HepG2 (cell line): ENCODE data around the gene CBLN3. TPM values are rescaled to one million over a fixed set of nuclear protein-coding genes. Genes with fewer than 3 reads are reported as not detected.
A peak's percentile ranks its signal among the peaks of the same experiment; 100 is the strongest.

ENCODE experiments used
- HHEX ChIP-seq: IDR thresholded peaks from 2 replicates; pipeline ENCODE4 v1.6.1; 2016; ENCODE audit warnings: control low read depth
- KLF11 ChIP-seq: IDR thresholded peaks from 2 replicates; pipeline ENCODE4 v1.6.1; 2016; ENCODE audit warnings: missing compliant biosample characterization
- MEIS1 ChIP-seq: sonication (generic); formaldehyde crosslinking; IDR thresholded peaks from 2 replicates; pipeline ENCODE4 v1.9.0; 2021; ENCODE audit warnings: mild to moderate bottlenecking, missing genetic modification reagents, moderate library complexity, borderline replicate concordance
- NBN ChIP-seq: fragments of 450-650 bp; conservative IDR thresholded peaks from 2 replicates; pipeline ENCODE4 v1.6.1; 2017
- PAF1 ChIP-seq: IDR thresholded peaks from 2 replicates; pipeline ENCODE4 v1.6.1; 2016; ENCODE audit warnings: missing genetic modification reagents, missing compliant biosample characterization
- TAF15 ChIP-seq: fragments of 200-400 bp; formaldehyde crosslinking; IDR thresholded peaks from one replicate; pipeline ENCODE4 v1.6.1; 2018; ENCODE audit warnings: mild to moderate bottlenecking, low read depth, low read length; ENCODE audit not compliant: poor library complexity, severe bottlenecking
- ZNF160 ChIP-seq: sonication (generic); formaldehyde crosslinking; IDR thresholded peaks from 2 replicates; pipeline ENCODE4 v1.8.0; 2022; ENCODE audit warnings: mild to moderate bottlenecking, inconsistent platforms, missing genetic modification reagents
- ZNF333 ChIP-seq: sonication (generic); formaldehyde crosslinking; IDR thresholded peaks from 2 replicates; pipeline ENCODE4 v1.4.0; 2020; ENCODE audit warnings: mild to moderate bottlenecking, missing genetic modification reagents, borderline replicate concordance
- ZNF598 ChIP-seq: sonication (generic); formaldehyde crosslinking; IDR thresholded peaks from 2 replicates; pipeline ENCODE4 v1.5.1; 2020; ENCODE audit warnings: mild to moderate bottlenecking, missing genetic modification reagents, borderline replicate concordance
- ZNF788 ChIP-seq: sonication (generic); formaldehyde crosslinking; IDR thresholded peaks from 2 replicates; pipeline ENCODE4 v1.5.0; 2020; ENCODE audit warnings: mild to moderate bottlenecking, missing genetic modification reagents, borderline replicate concordance
- polyA plus RNA-seq, 8 experiments: library from polyadenylated mRNA; depleted of rRNA in 3 of 8; stranded (reverse) in 7 of 8; unstranded in 1 of 8; fragments of >200 nt; fragmentation: Illumina TruSeq in 4 of 8; extraction: Trizol in 4 of 8; gene quantifications; 2 replicates each; pipeline versions ENCODE4 v1.2.1 to v1.2.3, GENCODE V29; 2011 to 2016; ENCODE audit warnings: low read depth in 4 of 8, missing spikeins in 1 of 8, mixed read lengths in 1 of 8; ENCODE audit not compliant: insufficient read depth in 1 of 8
- total RNA-seq, 5 experiments: library from RNA; depleted of rRNA; stranded (reverse); fragments of >200 nt; fragmentation: Illumina TruSeq; extraction: Trizol; gene quantifications; 2 replicates each; pipeline ENCODE4 v1.2.3, GENCODE V29; 2016; ENCODE audit warnings: low read depth in 1 of 5
- TF ChIP-seq, protein P1 (sequence below): sonication (generic); formaldehyde crosslinking; IDR thresholded peaks from 2 replicates; pipeline ENCODE4 v1.8.0; 2022; ENCODE audit warnings: mild to moderate bottlenecking, missing genetic modification reagents
- TF ChIP-seq, protein P2 (sequence below): IDR thresholded peaks from 2 replicates; pipeline ENCODE4 v1.6.1; 2016; ENCODE audit warnings: low read depth
- TF ChIP-seq, protein P3 (sequence below): sonication (generic); formaldehyde crosslinking; IDR thresholded peaks from 2 replicates; pipeline ENCODE4 v1.5.1; 2020; ENCODE audit warnings: mild to moderate bottlenecking, moderate library complexity, missing genetic modification reagents
- TF ChIP-seq, protein P4 (sequence below): sonication (generic); formaldehyde crosslinking; conservative IDR thresholded peaks from 2 replicates; pipeline ENCODE4 v1.4.0; 2020; ENCODE audit warnings: missing genetic modification reagents
- TF ChIP-seq, protein P5 (sequence below): sonication (generic); formaldehyde crosslinking; IDR thresholded peaks from one replicate; pipeline ENCODE4 v1.5.1; 2020; ENCODE audit warnings: mild to moderate bottlenecking, missing genetic modification reagents; ENCODE audit errors: not compliant biosample characterization

Gene CBLN3
- total and polyA plus RNA-seq, 2 of the 13 experiments (the other 11 are each of a cell fraction or from before 2014, with no cell fraction given) = 0.66 to 0.98 TPM

DNA sequence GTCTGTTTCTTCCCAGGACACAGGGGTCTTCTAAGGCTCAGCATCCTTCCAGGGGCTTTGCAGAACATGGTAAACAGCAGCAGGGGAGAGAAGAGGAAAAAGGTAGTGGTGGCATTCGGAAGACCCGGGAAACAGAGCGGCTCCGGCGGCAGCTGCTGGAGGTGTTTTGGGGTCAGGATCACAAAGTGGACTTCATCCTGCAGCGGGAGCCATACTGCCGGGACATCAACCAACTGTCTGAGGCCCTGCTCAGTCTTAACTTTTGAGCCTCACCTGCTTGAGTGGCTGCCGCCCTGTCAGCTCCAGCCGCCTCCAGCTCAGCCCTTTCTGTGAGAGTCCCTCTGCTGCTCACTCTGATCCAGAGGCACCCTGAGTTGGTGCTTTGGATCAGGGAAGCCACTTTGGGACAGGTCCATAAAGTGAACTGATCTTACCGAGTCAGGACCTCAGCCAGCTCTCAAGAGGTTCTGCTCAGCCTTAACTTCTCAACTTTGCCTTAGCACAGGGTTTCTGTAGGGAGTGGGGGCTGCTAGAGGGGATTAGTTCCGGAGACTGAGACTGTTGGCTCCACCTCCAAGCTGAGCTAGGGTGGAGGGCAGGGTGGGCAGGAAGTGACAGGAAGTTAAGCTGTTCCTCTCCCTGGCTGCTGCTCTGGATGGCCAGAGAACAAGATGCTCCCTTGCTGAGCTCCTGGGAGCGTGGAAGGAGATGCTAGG, 7.7 kb upstream of the CBLN3 start (continued):
- TF ChIP-seq, protein P1, sequence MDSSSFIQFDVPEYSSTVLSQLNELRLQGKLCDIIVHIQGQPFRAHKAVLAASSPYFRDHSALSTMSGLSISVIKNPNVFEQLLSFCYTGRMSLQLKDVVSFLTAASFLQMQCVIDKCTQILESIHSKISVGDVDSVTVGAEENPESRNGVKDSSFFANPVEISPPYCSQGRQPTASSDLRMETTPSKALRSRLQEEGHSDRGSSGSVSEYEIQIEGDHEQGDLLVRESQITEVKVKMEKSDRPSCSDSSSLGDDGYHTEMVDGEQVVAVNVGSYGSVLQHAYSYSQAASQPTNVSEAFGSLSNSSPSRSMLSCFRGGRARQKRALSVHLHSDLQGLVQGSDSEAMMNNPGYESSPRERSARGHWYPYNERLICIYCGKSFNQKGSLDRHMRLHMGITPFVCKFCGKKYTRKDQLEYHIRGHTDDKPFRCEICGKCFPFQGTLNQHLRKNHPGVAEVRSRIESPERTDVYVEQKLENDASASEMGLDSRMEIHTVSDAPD (CRISPR knock-in tag) = no peak
- TF ChIP-seq PAF1 (CRISPR knock-in tag) (peak; percentile 89), HHEX (CRISPR knock-in tag) (no peak), KLF11 (no peak), ZNF333 (CRISPR knock-in tag) (peak; percentile 54; the same call in 1 of the 2 replicates), TAF15 (no peak), NBN (no peak), ZNF160 (no peak), ZNF598 (CRISPR knock-in tag) (0 out of 2 replicates have a peak, but pooled peaks have one; percentile 52), ZNF788 (CRISPR knock-in tag) (no peak), MEIS1 (no peak)
- TF ChIP-seq, protein P2, sequence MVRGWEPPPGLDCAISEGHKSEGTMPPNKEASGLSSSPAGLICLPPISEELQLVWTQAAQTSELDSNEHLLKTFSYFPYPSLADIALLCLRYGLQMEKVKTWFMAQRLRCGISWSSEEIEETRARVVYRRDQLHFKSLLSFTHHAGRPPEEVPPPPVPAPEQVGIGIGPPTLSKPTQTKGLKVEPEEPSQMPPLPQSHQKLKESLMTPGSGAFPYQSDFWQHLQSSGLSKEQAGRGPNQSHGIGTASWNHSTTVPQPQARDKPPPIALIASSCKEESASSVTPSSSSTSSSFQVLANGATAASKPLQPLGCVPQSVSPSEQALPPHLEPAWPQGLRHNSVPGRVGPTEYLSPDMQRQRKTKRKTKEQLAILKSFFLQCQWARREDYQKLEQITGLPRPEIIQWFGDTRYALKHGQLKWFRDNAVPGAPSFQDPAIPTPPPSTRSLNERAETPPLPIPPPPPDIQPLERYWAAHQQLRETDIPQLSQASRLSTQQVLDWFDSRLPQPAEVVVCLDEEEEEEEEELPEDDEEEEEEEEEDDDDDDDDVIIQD (CRISPR knock-in tag) = no peak
- TF ChIP-seq, protein P3, sequence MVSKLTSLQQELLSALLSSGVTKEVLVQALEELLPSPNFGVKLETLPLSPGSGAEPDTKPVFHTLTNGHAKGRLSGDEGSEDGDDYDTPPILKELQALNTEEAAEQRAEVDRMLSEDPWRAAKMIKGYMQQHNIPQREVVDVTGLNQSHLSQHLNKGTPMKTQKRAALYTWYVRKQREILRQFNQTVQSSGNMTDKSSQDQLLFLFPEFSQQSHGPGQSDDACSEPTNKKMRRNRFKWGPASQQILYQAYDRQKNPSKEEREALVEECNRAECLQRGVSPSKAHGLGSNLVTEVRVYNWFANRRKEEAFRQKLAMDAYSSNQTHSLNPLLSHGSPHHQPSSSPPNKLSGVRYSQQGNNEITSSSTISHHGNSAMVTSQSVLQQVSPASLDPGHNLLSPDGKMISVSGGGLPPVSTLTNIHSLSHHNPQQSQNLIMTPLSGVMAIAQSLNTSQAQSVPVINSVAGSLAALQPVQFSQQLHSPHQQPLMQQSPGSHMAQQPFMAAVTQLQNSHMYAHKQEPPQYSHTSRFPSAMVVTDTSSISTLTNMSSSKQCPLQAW (CRISPR knock-in tag) = peak; percentile 71
- TF ChIP-seq, protein P4, sequence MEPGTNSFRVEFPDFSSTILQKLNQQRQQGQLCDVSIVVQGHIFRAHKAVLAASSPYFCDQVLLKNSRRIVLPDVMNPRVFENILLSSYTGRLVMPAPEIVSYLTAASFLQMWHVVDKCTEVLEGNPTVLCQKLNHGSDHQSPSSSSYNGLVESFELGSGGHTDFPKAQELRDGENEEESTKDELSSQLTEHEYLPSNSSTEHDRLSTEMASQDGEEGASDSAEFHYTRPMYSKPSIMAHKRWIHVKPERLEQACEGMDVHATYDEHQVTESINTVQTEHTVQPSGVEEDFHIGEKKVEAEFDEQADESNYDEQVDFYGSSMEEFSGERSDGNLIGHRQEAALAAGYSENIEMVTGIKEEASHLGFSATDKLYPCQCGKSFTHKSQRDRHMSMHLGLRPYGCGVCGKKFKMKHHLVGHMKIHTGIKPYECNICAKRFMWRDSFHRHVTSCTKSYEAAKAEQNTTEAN (CRISPR knock-in tag) = no peak
- TF ChIP-seq, protein P5, sequence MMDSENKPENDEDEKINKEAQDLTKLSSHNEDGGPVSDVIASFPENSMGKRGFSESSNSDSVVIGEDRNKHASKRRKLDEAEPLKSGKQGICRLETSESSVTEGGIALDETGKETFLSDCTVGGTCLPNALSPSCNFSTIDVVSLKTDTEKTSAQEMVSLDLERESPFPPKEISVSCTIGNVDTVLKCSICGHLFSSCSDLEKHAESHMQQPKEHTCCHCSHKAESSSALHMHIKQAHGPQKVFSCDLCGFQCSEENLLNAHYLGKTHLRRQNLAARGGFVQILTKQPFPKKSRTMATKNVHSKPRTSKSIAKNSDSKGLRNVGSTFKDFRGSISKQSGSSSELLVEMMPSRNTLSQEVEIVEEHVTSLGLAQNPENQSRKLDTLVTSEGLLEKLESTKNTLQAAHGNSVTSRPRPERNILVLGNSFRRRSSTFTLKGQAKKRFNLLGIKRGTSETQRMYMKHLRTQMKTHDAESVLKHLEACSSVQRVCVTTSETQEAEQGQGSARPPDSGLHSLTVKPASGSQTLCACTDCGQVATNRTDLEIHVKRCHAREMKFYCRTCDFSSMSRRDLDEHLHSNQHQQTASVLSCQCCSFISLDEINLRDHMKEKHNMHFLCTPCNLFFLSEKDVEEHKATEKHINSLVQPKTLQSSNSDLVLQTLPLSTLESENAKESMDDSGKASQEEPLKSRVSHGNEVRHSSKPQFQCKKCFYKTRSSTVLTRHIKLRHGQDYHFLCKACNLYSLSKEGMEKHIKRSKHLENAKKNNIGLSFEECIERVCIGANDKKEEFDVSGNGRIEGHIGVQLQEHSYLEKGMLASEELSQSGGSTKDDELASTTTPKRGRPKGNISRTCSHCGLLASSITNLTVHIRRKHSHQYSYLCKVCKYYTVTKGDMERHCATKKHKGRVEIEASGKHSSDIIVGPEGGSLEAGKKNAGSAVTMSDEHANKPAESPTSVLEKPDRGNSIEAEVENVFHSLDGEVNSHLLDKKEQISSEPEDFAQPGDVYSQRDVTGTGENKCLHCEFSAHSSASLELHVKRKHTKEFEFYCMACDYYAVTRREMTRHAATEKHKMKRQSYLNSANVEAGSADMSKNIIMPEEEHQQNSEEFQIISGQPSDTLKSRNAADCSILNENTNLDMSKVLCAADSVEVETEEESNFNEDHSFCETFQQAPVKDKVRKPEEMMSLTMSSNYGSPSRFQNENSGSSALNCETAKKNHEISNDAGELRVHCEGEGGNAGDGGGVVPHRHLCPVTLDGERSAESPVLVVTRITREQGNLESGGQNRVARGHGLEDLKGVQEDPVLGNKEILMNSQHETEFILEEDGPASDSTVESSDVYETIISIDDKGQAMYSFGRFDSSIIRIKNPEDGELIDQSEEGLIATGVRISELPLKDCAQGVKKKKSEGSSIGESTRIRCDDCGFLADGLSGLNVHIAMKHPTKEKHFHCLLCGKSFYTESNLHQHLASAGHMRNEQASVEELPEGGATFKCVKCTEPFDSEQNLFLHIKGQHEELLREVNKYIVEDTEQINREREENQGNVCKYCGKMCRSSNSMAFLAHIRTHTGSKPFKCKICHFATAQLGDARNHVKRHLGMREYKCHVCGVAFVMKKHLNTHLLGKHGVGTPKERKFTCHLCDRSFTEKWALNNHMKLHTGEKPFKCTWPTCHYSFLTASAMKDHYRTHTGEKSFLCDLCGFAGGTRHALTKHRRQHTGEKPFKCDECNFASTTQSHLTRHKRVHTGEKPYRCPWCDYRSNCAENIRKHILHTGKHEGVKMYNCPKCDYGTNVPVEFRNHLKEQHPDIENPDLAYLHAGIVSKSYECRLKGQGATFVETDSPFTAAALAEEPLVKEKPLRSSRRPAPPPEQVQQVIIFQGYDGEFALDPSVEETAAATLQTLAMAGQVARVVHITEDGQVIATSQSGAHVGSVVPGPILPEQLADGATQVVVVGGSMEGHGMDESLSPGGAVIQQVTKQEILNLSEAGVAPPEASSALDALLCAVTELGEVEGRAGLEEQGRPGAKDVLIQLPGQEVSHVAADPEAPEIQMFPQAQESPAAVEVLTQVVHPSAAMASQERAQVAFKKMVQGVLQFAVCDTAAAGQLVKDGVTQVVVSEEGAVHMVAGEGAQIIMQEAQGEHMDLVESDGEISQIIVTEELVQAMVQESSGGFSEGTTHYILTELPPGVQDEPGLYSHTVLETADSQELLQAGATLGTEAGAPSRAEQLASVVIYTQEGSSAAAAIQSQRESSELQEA (CRISPR knock-in tag) = peak; percentile 73
